Activated CD4-positive, alpha-beta T cell treated with anti-CD3 and anti-CD28 coated beads, Interleukin-2, amount 10 ng/mL, durations not matched to agents 24 days and 14 days (primary cell): Measurements from ENCODE around the gene CPO. TPM values are rescaled to one million over a fixed set of nuclear protein-coding genes. Genes with fewer than 3 reads are reported as not detected.
A peak's percentile ranks its signal among the peaks of the same experiment; 100 is the strongest.
"Not testable (repeated sequence)": the region's sequence is repeated elsewhere in the genome, so short reads cannot be mapped to it uniquely, and the experiment has no call there.

Source experiments
- DNase-seq: peaks from one replicate; pipeline ENCODE4 v3.0.0; 2022
- H3K27ac Mint-ChIP-seq: one replicate; pipeline ENCODE4 v1.8.0; 2022; ENCODE audit warnings: mild to moderate bottlenecking, mixed read lengths
- H3K27me3 Mint-ChIP-seq: one replicate; pipeline ENCODE4 v1.8.0; 2022; ENCODE audit warnings: mixed read lengths
- H3K36me3 Mint-ChIP-seq: one replicate; pipeline ENCODE4 v1.8.0; 2022; ENCODE audit warnings: low read depth, mild to moderate bottlenecking, mixed read lengths
- H3K4me1 Mint-ChIP-seq: one replicate; pipeline ENCODE4 v1.8.0; 2021; ENCODE audit warnings: mixed read lengths
- H3K4me3 Mint-ChIP-seq: one replicate; pipeline ENCODE4 v1.8.0; 2022; ENCODE audit warnings: mild to moderate bottlenecking, moderate library complexity, mixed read lengths
- H3K9me3 Mint-ChIP-seq: one replicate; pipeline ENCODE4 v1.8.0; 2021; ENCODE audit warnings: mixed read lengths
- intact Hi-C: fragments of 100-400 bp; cut with micrococcal nuclease; formaldehyde crosslinking; loops from one replicate; pipeline ENCODE4 v1.15.1; 2023
- total RNA-seq: library from RNA; stranded (reverse); gene quantifications from 2 replicates; pipeline ENCODE4 v1.2.3, GENCODE V29; 2022

Gene CPO, protein sequence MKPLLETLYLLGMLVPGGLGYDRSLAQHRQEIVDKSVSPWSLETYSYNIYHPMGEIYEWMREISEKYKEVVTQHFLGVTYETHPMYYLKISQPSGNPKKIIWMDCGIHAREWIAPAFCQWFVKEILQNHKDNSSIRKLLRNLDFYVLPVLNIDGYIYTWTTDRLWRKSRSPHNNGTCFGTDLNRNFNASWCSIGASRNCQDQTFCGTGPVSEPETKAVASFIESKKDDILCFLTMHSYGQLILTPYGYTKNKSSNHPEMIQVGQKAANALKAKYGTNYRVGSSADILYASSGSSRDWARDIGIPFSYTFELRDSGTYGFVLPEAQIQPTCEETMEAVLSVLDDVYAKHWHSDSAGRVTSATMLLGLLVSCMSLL
- not detected in 2 replicates for total RNA-seq

DNA sequence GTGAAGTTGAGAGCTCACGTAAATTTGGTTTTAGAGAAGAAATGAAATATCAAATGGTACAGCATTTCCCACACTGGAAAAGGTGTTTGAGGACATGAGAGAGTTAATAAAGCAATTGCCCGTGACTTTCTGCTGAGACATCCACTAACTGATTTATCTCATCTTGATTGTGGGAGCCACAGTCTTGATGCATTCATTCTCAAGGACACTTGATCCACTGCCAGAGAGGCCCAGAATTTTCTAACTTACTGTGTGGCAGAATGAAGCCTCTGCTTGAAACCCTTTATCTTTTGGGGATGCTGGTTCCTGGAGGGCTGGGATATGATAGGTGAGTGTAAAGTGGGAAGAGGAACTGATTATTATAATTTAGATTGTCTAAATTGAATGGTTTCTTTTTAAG is at the start of gene CPO:
CPO (plus strand) TSS at position 179 of the 400 bp plus-strand sequence; CDS start at position 261, 82 bp downstream.
- Mint-ChIP-seq H3K27me3 (peaks cover 3% of the 10 kb centered on the region), H3K4me3 (no peak within 1 kb of the TSS), H3K36me3 (no peaks in the 10 kb centered on the region), H3K4me1 (no peaks in the 10 kb centered on the region), H3K27ac (no peak within 1 kb of the TSS), H3K9me3 (no peaks in the 10 kb centered on the region)
- no peak for DNase-seq
- intact Hi-C loops, result no loop called here

DNA sequence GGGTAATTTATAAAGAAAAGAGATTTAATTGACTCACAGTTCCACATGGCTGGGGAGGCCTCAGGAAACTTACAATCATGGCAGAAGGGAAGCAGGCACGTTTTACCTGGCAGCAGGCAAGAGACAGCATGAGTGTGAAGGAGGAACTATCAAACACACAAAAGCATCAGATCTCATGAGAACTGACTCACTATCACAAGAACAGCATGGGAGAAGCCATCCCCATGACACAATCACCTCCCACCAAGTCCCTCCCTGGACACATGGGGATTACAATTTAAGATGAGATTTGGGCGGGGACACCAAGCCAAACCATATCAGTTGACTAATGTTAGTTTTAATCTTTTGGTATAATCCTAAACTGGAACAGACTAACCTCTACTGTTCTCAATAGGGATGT is 49.1 kb upstream of the CPO start:
- H3K4me1 Mint-ChIP-seq, result no peaks in the 10 kb centered on the region
- intact Hi-C loops, result no loop called here
- H3K9me3 Mint-ChIP-seq, result no peaks in the 10 kb centered on the region

DNA sequence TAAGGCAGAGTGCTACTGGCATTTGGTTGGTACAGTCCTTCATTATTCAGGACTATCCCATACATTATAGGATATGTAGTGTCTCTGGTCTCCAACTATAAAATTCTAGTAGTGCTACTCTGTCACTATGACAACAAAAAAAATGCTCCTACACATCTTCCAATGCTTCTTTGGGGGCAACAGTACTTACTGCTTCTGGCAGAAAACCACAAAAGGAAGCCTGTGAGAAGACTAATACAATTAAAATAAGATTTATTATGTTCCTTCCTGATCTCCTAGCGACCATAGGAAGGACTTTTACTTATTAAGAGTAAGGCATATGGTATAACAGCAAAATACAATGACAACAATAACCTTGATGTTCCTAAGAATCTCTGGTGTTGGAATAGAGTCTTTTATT is 48.4 kb upstream of the CPO start:
- Mint-ChIP-seq H3K4me3 (no peak overlapping the region), H3K9me3 (peaks cover 4% of the 10 kb centered on the region), H3K27me3 (peaks cover 7% of the 10 kb centered on the region), H3K36me3 (no peaks in the 10 kb centered on the region), H3K4me1 (no peaks in the 10 kb centered on the region), H3K27ac (no peak overlapping the region)
- DNase-seq, result no peak
- intact Hi-C loops, result no loop called here

More for the DNA sequence above, 49.1 kb upstream of the CPO start:
- H3K27ac Mint-ChIP-seq, result no peak overlapping the region
- no peaks in the 10 kb centered on the region for H3K36me3 Mint-ChIP-seq
- DNase-seq, result no peak
- peaks cover 7% of the 10 kb centered on the region for H3K27me3 Mint-ChIP-seq
- H3K4me3 Mint-ChIP-seq, result no peak overlapping the region

DNA sequence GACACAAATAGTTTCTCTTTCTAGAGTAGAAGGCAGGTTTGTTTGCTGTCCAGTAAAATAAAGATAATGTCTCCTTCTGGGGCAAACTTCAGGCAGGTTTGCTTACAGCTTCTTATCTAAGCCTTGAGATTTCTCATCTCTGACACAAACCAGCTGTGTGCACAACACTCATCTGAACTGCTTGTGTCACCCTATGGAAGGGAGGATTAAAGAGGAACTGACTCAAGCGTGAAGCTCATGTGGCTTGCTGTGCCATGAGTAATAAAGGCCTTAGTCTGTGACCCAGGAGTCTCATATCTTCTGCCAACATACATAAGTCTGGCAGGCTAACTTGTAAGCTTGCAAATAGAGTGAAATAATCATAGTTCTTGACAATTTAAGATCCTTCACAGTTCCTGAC is 24.2 kb upstream of the CPO start:
- Mint-ChIP-seq H3K36me3 (no peaks in the 10 kb centered on the region), H3K27me3 (peaks cover 7% of the 10 kb centered on the region), H3K4me1 (no peaks in the 10 kb centered on the region), H3K9me3 (peaks cover 3% of the 10 kb centered on the region), H3K4me3 (no peak overlapping the region), H3K27ac (no peak overlapping the region)
- no peak for DNase-seq
- intact Hi-C loops, result no loop called here

DNA sequence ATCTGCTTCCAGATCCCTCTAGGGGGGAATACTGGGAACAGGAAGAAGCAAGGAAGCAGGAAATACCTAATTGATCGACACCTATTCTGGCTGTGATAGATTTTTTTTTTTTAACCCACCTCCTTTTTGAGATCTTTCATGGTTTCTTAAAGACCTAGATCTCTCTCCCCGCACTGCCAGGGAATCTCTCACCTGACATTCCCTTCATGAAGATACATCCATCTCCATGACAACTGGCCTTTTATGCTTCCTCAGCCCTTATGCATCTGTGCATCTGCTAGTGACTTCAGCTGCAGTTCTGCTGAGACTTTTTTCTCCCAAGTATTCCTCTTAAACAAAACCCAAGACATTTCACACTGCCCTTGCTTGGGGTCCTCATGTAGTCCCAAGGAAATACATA is 21.1 kb upstream of the CPO start:
- Mint-ChIP-seq H3K4me3 (no peak overlapping the region), H3K9me3 (peaks cover 3% of the 10 kb centered on the region), H3K4me1 (no peaks in the 10 kb centered on the region), H3K27me3 (peaks cover 7% of the 10 kb centered on the region), H3K27ac (no peak overlapping the region), H3K36me3 (no peaks in the 10 kb centered on the region)
- DNase-seq, result no peak
- intact Hi-C loops, result no loop called here

DNA sequence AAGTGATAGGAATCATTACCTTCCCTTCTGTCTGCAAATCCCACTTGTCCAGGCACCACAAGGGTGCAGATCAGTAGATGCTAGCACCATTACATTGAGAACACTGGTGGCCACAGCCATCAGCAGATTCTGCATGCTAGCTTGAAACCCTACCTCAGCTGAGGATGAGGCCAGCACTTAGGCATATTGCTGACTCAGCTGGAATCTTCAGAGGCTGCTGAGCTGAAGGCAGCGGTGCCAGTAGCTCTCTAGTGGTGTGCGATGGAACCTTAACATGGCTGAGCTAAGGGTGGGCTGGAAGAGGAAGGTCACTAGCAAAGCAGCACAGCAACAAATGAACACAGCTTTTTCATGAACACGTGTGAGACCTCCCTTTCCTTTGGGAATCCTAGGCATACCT is 19.0 kb upstream of the CPO start:
- no peak for DNase-seq
- Mint-ChIP-seq H3K4me3 (no peak overlapping the region), H3K27ac (no peak overlapping the region), H3K9me3 (no peaks in the 10 kb centered on the region), H3K36me3 (no peaks in the 10 kb centered on the region), H3K4me1 (no peaks in the 10 kb centered on the region), H3K27me3 (peaks cover 7% of the 10 kb centered on the region)
- intact Hi-C loops, result no loop called here

DNA sequence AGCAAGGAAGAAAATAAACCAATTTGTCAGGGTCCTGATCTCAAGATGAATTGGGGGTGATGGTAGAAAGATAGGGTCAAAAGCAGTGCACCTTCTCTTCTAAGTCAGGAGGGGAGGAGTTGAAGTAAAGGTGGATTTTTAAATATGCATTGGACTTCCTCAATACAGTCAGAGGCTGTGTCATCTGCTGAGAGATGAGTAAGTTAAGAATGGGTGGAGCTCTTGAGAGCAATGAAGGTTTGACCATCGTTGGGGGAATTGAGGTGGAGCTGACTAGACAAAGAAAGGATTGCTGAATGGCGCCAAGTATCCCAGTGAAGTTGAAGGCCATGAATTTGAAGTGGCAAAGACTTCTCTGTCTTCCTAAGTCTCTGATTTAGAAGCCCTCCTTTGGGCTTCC is 18.4 kb upstream of the CPO start:
- H3K9me3 Mint-ChIP-seq, result no peaks in the 10 kb centered on the region
- H3K27ac Mint-ChIP-seq, result no peak overlapping the region
- no peak for DNase-seq
- H3K36me3 Mint-ChIP-seq, result no peaks in the 10 kb centered on the region
- H3K4me3 Mint-ChIP-seq, result no peak overlapping the region
- intact Hi-C loops, result no loop called here
- peaks cover 7% of the 10 kb centered on the region for H3K27me3 Mint-ChIP-seq
- no peaks in the 10 kb centered on the region for H3K4me1 Mint-ChIP-seq

DNA sequence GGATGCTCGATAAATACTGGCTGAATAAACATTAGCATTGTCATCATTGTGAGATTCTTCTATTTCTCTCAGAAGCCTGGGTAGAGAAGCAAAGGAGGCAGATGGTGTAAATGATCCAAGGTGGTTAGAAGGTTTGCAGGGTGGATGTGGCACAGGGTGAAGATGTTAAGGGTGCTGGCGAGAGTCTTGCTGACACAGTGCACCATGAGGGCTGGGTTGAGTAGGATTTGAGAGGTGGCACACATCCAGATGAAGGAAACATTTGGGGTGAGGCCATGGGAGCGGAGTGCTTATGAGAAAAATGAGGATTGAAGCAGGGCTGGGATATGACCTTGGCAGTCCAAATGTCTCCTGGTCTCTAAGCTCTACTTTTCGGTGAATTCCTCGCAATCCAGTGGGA is 17.8 kb upstream of the CPO start:
- H3K36me3 Mint-ChIP-seq, result no peaks in the 10 kb centered on the region
- H3K4me3 Mint-ChIP-seq, result no peak overlapping the region
- DNase-seq, result no peak
- intact Hi-C loops, result no loop called here
- no peak overlapping the region for H3K27ac Mint-ChIP-seq
- H3K9me3 Mint-ChIP-seq, result no peaks in the 10 kb centered on the region
- H3K4me1 Mint-ChIP-seq, result no peaks in the 10 kb centered on the region
- peaks cover 7% of the 10 kb centered on the region for H3K27me3 Mint-ChIP-seq

DNA sequence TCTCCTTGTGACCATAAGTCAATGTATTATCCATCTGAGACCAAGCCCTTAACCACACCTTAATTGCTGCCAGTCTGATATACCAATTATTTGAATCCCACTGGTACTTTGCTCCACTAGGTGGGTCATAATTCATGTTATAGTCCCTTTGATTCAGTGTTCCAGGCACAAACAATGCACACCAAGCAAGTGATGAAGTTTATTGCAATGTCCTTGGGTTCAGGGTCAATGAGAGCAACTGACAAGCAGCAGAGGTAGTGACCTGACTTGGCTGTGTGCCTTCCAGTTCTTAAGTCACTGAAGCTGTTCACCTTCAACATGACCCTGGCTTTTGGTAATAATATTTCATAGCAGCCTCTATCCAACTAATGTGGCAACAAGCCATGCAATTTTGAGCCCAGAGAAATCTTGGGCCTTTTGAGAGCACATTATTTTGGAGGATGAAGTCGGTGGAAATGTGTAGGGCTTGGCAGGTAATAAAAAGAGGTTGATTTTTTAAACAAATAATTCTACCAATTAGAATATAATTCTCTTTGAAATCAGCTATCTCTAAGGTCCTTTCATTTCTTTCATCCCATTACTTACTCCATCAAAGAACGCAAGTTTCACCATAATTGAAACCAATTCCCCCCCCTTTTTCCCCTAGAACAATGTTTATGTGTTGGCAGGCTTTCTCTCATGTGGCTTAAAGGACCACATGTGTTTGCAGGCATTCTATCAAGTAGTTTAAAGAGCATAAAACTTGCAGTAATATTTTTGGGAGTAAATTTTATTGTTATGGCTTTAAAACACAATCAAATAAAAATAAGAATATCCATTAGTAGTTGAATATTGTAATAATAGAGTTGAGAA is 3.1 kb upstream of the CPO start:
- no peaks in the 10 kb centered on the region for H3K9me3 Mint-ChIP-seq
- no peak overlapping the region for H3K4me3 Mint-ChIP-seq
- no peaks in the 10 kb centered on the region for H3K4me1 Mint-ChIP-seq
- DNase-seq, result no peak
- no peak overlapping the region for H3K27ac Mint-ChIP-seq
- H3K36me3 Mint-ChIP-seq, result no peaks in the 10 kb centered on the region
- intact Hi-C loops, result no loop called here
- no peaks in the 10 kb centered on the region for H3K27me3 Mint-ChIP-seq

DNA sequence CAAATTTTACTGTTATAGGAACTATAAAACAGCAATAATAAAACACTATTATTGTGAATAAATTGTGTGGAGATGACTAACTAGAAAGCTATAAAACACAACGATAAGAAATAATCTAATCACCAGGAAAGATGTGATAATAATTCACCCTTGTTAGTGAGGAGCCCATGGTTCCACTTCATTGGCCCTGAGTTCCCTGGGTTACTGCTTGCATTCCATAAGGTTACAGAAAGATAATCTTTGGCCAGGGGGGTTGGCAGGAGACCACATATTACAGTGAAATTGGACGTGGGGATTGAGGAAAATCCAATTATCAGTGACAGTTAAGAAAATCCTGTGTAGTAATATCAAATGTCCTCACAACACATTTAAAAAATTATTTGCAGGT is 2.5 kb upstream of the CPO start:
- H3K27me3 Mint-ChIP-seq, result no peaks in the 10 kb centered on the region
- intact Hi-C loops, result no loop called here
- no peak overlapping the region for H3K27ac Mint-ChIP-seq
- no peaks in the 10 kb centered on the region for H3K36me3 Mint-ChIP-seq
- no peaks in the 10 kb centered on the region for H3K4me1 Mint-ChIP-seq
- H3K4me3 Mint-ChIP-seq, result no peak overlapping the region
- no peak for DNase-seq
- H3K9me3 Mint-ChIP-seq, result no peaks in the 10 kb centered on the region

DNA sequence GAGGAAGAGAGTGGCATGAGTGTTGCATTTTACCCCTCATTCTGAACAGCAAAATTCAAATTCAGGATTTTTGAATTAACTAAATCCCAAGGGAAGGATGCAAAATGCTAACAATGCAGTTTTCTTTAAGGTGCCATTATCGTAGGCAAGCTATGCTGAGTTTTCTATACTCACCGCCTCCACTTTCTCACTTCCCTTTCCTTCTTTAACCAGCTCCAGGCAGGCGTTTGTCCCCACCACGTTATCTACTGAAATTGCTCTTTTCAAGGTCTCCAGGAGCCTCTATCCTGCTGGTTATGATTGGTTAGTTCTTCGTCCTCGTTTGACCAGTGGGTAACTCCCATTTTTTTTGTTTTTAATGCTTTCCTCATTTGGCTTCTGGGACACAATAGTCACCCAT is 1.8 kb upstream of the CPO start:
- Mint-ChIP-seq H3K27me3 (peaks cover 3% of the 10 kb centered on the region), H3K4me1 (no peaks in the 10 kb centered on the region), H3K36me3 (no peaks in the 10 kb centered on the region), H3K4me3 (no peak overlapping the region), H3K27ac (no peak overlapping the region), H3K9me3 (no peaks in the 10 kb centered on the region)
- no peak for DNase-seq
- intact Hi-C loops, result no loop called here

DNA sequence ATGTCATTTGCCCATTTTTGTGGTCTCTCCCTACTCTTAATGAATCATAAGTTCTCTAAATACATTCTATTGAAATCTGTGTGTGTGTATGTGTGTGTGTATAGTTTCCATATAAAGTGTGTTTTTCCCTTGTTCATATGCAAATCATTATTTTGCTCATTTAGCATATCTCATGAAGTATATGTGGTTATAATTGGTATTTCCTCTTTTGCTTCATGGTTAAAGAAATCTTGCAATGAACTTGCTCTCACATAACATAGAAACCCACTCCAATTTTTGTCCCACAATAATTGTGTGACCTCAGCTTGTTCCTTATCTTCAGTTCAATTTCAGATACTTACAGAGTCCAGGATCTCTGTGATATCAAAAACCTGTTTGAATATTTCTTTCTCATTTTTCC is 1.2 kb downstream of the CPO start:
- H3K4me1 Mint-ChIP-seq, result no peaks in the 10 kb centered on the region
- no peak overlapping the region for H3K27ac Mint-ChIP-seq
- no peaks in the 10 kb centered on the region for H3K9me3 Mint-ChIP-seq
- H3K27me3 Mint-ChIP-seq, result peaks cover 3% of the 10 kb centered on the region
- intact Hi-C loops, result no loop called here
- no peak overlapping the region for H3K4me3 Mint-ChIP-seq
- DNase-seq, result no peak
- no peaks in the 10 kb centered on the region for H3K36me3 Mint-ChIP-seq

DNA sequence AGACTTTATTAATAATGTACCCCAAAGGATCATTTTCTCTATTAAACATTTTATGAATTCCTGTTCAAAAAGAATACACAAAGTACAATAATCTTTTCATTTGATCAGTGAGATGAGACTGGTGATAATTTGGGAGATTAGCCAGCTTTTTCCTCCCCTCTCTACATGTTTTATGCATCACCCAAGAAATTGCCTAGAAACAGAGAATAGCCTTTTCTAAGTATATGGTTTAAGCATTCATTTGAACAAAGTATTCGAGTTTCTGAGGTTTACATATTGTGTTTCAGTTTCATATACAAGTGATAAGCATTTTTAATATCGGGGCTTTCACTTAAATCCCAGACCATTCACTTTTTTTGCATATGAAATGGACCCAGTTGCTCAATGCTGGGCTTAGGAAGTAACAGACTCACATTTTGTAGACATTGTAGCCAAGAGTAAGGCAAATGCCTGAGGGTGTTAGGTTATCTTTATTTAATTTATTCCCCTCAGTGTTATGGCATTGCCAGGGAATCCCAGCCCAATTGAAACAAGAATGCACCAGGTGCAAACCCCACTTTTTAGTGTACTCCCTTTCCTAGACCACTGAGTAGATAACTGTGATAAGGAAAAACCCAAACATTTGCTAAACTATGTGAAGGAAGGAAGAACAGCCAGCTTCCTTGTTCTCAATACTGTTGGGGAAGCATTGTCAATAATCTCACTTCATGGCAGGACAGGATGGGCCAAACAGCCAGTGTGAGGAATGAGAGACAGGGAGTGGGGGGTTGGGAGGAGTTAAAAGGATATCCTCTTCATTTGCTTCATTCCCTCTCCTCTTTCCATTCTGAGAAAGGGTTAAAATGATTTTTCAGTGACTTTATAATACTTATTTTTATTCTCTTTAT is 3.5 kb downstream of the CPO start:
- Mint-ChIP-seq H3K27me3 (peaks cover 3% of the 10 kb centered on the region), H3K27ac (no peak overlapping the region), H3K4me3 (no peak overlapping the region), H3K36me3 (no peaks in the 10 kb centered on the region), H3K4me1 (no peaks in the 10 kb centered on the region), H3K9me3 (no peaks in the 10 kb centered on the region)
- intact Hi-C loops, result no loop called here
- DNase-seq, result no peak

DNA sequence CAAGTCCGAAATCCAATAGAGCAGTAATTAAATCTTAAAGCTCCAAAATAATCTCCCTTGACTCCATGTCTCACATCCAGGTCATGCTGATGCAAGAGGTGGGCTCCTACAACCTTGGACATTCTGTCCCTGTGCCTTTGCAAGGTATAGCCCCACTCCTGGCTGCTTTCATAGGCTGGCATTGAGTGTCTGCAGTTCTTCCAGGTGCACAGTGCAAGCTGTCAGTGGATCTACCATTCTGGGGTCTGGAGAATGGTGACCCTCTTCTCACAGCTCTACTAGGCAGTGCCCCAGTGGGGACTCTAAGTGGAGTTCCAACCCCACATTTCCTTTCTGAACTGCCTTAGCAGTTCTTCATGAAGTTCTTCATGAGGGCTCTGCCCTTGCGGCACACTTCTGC is 14.1 kb downstream of the CPO start:
- H3K27ac Mint-ChIP-seq, H3K27me3 Mint-ChIP-seq, intact Hi-C loops, H3K36me3 Mint-ChIP-seq, H3K4me1 Mint-ChIP-seq, H3K4me3 Mint-ChIP-seq: not testable (repeated sequence)
- peaks cover 15% of the 10 kb centered on the region for H3K9me3 Mint-ChIP-seq
- DNase-seq, result peak; percentile 23
